Measurements from ENCODE around the gene FGA. TPM values are rescaled to one million over a fixed set of nuclear protein-coding genes. Genes with fewer than 3 reads are reported as not detected.

FGA gene
- total RNA-seq, 1 experiment from 2014 or later, result not detected

- H3K36me3 ChIP-seq (replicated peaks; ENCODE audit: control insufficient read depth, insufficient read depth, low read length), result peaks cover 9% of the 10 kb centered on the region; the same call in 1 of the 2 replicates
- H3K27me3 ChIP-seq (ENCODE audit: control insufficient read depth, insufficient read depth, low read length), result no peaks in the 10 kb centered on the region
- peak within 1 kb of the TSS; percentile 77 for H3K4me3 ChIP-seq (ENCODE audit: insufficient read depth, low read depth, low read length)
- DNase-seq, result peak; percentile 84
These were observed 40.4 kb downstream of the FGA start, which contains the start of gene PLRG1 for GRCh38 chr4:154549894-154550790. Gene PLRG1, minus strand, starts transcription at chr4:154550400. Its CDS starts 92 bp downstream, at chr4:154550308.

GRCh38 chr4:154545689-154546088 is 44.9 kb downstream of the FGA start:
- no peak for DNase-seq
- Histone ChIP-seq H3K27me3 (ENCODE audit: control insufficient read depth, insufficient read depth, low read length) (no peaks in the 10 kb centered on the region), H3K4me3 (ENCODE audit: insufficient read depth, low read depth, low read length) (no peak overlapping the region), H3K36me3 (replicated peaks; ENCODE audit: control insufficient read depth, insufficient read depth, low read length) (peaks cover 25% of the 10 kb centered on the region)

GRCh38 chr4:154542271-154542879 is 48.2 kb downstream of the FGA start:
- H3K36me3 ChIP-seq (replicated peaks; ENCODE audit: control insufficient read depth, insufficient read depth, low read length), result peaks cover 43% of the 10 kb centered on the region
- no peak for DNase-seq
- H3K27me3 ChIP-seq (ENCODE audit: control insufficient read depth, insufficient read depth, low read length), result no peaks in the 10 kb centered on the region
- H3K4me3 ChIP-seq (ENCODE audit: insufficient read depth, low read depth, low read length), result no peak overlapping the region

Other genes starting within 250 kb of the FGA start
- 0.55 and 1.0 TPM in 2 replicates for gene DCHS2, start 98.9 kb downstream of the FGA start, total RNA-seq (2014; rRNA removed; shearing (Covaris generic))
- 104 and 108 TPM in 2 replicates for gene PLRG1, start 40.3 kb downstream of the FGA start, total RNA-seq (2014; rRNA removed; shearing (Covaris generic))
- gene FGB, start 27.7 kb downstream of the FGA start, total RNA-seq (2014; rRNA removed; shearing (Covaris generic)), result not detected in 2 replicates
- not detected in 2 replicates for gene FGG, start 21.9 kb upstream of the FGA start, total RNA-seq (2014; rRNA removed; shearing (Covaris generic))
- 15.8 and 35.1 TPM in 2 replicates for gene LRAT, start 153.3 kb upstream of the FGA start, total RNA-seq (2014; rRNA removed; shearing (Covaris generic))
- gene RBM46, start 190.5 kb upstream of the FGA start, total RNA-seq (2014; rRNA removed; shearing (Covaris generic)), result 0.73 and 2.3 TPM in 2 replicates

Data from H7 (cell line).